ENCODE results near the gene ANKDD1B. TPM values are rescaled to one million over a fixed set of nuclear protein-coding genes. Genes with fewer than 3 reads are reported as not detected.

Gene ANKDD1B
- total and polyA plus RNA-seq, 9 of the 15 experiments (the other 6 are each of a cell fraction or from before 2014, with no cell fraction given), result 0.04 to 0.29 (median 0.18) TPM; not detected in 1

GRCh38 chr5:75600535-75600934 lies 10.7 kb upstream of the ANKDD1B start (continued):
- TF ChIP-seq CUX1 (CRISPR knock-in tag; IDR thresholded peaks at IDR 0.05) (no peak), ZNF384 (IDR thresholded peaks at IDR 0.05; ENCODE audit: low read depth, low read length) (no peak), VEZF1 (CRISPR knock-in tag; IDR thresholded peaks at IDR 0.05) (no peak), MLLT1 (IDR thresholded peaks at IDR 0.05) (no peak), MITF (IDR thresholded peaks at IDR 0.05) (no peak), FOXO4 (CRISPR knock-in tag; IDR thresholded peaks at IDR 0.05) (no peak), PPARD (CRISPR knock-in tag; IDR thresholded peaks at IDR 0.05) (no peak)

Data from K562 (cell line).